ENCODE results near the gene TTBK1.

DNA sequence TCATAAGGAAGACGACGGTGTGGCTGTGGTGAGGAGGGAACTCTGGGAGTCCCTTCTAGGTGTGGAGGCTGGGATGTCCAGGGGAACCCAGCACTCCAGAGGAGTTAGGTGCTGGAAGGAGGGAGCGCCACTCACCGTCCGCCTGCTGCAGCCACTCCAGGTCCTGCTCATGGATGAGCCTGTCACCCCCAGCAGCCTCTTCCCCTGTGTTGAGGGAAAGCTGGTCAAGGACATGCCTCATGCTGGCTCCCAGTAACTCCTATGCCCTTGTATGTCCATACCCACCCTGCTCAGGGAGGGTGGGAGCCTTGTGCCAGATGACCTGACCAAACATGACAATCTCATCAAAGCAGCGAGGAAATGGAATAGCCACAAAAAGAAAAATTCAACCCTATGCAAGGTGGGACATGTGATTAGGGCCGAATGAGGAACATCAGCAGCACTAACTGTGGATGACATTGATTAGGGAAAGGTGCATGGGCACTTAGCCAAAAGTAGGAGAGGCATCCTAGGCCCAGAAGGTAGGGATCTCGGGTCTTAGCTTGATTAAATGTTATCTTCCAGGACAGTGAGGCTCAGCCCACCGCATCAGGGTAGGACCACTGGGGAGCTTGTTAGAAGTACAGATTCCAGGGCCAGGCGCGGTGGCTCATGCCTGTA is 17.0 kb upstream of the TTBK1 start:
- TF ChIP-seq POLR2A (IDR thresholded peaks at IDR 0.05) (no peak), POLR2AphosphoS5 (IDR thresholded peaks at IDR 0.05) (no peak)
- TF ChIP-seq, protein P1, sequence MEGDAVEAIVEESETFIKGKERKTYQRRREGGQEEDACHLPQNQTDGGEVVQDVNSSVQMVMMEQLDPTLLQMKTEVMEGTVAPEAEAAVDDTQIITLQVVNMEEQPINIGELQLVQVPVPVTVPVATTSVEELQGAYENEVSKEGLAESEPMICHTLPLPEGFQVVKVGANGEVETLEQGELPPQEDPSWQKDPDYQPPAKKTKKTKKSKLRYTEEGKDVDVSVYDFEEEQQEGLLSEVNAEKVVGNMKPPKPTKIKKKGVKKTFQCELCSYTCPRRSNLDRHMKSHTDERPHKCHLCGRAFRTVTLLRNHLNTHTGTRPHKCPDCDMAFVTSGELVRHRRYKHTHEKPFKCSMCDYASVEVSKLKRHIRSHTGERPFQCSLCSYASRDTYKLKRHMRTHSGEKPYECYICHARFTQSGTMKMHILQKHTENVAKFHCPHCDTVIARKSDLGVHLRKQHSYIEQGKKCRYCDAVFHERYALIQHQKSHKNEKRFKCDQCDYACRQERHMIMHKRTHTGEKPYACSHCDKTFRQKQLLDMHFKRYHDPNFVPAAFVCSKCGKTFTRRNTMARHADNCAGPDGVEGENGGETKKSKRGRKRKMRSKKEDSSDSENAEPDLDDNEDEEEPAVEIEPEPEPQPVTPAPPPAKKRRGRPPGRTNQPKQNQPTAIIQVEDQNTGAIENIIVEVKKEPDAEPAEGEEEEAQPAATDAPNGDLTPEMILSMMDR (IDR thresholded peaks at IDR 0.05), result no peak

All from upper lobe of left lung (tissue), 4 donors.